ENCODE data around the gene CLCN2. TPM values are rescaled to one million over a fixed set of nuclear protein-coding genes. Genes with fewer than 3 reads are reported as not detected.

CLCN2 gene
- total RNA-seq, 1 experiment from 2014 or later: 3.3 TPM

GRCh38 chr3:184380627-184381260 lies 19.3 kb upstream of the CLCN2 start:
- no peak for DNase-seq (ENCODE audit: low spot score)

- DNase-seq (ENCODE audit: low spot score): no peak
Observed at GRCh38 chr3:184380185-184380626, 18.8 kb upstream of the CLCN2 start.

DNA sequence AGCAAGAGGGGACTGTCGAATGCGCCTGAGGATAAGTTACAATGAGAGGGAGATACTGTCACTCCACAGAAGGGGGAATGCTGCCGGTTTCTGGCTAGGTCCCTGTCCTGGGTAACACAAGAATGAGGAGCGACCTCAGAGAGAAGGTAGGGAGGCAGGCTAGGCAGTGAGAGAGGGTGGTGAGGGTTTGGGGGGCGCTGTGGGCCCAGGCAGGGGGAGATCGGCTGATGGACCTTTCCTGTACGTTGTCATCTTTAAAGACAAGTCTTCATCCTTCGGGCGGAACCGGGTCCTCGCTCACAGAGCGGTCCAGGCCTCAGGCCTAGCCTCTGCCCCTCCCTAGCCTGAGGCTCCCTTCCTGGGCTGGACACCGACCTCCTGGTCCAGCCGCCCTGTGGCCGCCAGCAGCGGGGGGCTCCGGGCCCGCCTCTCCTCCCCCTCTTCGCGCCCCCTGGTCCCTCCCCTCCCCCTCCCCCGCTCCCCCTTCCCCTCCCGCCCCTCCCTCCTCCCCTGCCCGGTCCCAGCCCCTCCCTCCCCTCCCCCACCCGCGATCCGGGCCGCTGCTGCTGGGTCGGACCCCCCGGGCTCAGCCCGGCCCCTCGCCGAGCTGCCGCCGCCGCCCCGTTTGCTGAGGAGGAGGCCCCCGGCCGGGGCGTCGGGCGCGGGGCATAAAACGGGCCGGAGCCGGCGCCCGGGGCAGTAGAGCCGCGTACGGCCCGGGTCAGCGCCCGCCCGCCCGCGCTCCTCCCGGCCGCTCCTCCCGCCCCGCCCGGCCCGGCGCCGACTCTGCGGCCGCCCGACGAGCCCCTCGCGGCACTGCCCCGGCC lies 18.2 kb upstream of the CLCN2 start, which contains the start of gene CHRD:
TSS of gene CHRD (plus strand) at position 697 of the 827 bp plus-strand sequence. CDS start 265 bp downstream, outside the sequence.
- DNase-seq (ENCODE audit: low spot score): no peak

- no peak for DNase-seq (ENCODE audit: low spot score)
Observed at GRCh38 chr3:184378651-184379357, 17.4 kb upstream of the CLCN2 start.

DNA sequence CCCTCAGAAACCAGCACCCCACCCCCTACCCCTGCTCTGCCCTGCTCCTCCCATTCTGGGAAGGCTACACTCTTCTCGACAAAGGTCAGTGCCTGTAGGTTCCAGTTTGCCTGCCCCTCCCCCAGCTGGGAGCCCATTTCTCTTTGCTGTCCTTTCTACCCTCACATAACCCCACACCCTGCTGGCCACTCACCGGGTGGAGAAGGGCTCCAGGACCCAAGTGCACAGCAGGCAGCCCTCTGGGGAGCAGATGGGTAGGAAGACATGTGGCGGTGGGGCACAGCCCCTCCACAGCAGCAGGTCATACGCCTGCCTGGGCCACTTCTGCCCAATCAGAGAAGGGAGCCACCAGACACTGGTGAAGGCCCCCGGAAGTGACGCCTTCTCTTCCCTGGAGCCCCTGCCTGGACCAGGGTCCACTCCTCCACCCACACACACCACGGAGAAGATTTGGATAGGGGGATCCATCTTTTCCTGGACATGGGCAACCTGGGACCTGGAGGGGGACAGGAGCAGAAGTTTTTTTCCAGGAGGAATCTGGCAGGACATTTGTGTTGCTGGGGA lies 16.6 kb upstream of the CLCN2 start, which contains the start of gene THPO:
TSS of gene THPO (minus strand) at position 326 of the 564 bp plus-strand sequence. CDS start 1,948 bp downstream, outside the sequence.
- no peak for DNase-seq (ENCODE audit: low spot score)

- DNase-seq (ENCODE audit: low spot score): no peak
Observed at GRCh38 chr3:184377374-184377773, 16.0 kb upstream of the CLCN2 start.

- no peak for DNase-seq (ENCODE audit: low spot score)
Observed at GRCh38 chr3:184375747-184376461, 14.5 kb upstream of the CLCN2 start.

GRCh38 chr3:184373422-184373821 lies 12.0 kb upstream of the CLCN2 start:
- no peak for DNase-seq (ENCODE audit: low spot score)

DNA sequence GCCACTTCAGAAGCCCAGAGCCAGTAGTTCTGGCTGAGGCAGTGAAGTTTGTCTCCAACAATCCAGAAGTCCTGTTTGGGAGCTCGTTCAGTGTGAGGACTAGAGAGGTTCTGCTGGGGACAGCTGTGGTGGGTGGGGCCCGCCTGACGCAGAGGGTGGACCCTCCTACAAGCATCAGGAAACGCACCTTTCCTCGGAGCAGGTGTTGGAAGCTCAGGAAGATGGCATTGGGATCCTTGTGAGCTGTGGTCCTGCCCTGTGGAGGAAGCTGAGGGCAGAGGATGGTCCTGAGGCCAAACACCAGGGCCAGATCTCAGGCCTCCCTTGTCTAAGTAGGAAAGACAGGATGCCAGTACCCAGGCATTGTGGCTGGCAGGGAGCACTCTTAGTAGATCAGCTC lies 11.5 kb upstream of the CLCN2 start:
- DNase-seq (ENCODE audit: low spot score): no peak

- no peak for DNase-seq (ENCODE audit: low spot score)
Observed at GRCh38 chr3:184372296-184372821, 11.0 kb upstream of the CLCN2 start.

- peak; percentile 92 for DNase-seq (ENCODE audit: low spot score)
Observed at GRCh38 chr3:184371570-184372018, 10.2 kb upstream of the CLCN2 start.

DNA sequence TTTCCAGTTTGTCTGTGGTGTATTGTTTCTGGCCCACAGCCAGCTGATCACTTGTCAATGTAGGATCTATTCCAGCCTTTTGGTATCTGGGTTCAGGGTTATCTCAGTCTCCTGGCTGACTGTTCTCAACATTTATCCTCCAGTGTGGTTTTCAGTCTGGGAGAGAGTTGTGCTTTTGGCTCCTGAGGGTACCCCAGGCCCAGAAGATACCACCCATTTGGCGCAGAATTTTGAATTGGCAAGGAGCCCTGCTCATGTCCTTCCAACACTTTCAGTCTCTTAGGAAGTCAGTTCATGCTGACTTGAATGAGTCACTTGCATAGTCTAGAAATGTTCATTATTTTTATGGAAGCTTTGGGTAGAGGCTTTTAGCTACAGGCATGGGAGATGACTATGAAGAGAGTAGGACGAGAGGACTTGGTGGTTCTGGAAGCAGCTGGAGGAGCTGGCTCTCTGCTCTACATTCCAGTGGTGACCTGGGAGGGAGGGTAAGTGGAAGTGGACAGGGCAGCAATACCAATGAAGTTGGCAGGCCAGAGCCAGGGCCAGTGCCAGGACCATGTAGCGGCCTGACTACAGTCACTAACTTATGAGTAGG lies 7.3 kb upstream of the CLCN2 start:
- no peak for DNase-seq (ENCODE audit: low spot score)

DNA sequence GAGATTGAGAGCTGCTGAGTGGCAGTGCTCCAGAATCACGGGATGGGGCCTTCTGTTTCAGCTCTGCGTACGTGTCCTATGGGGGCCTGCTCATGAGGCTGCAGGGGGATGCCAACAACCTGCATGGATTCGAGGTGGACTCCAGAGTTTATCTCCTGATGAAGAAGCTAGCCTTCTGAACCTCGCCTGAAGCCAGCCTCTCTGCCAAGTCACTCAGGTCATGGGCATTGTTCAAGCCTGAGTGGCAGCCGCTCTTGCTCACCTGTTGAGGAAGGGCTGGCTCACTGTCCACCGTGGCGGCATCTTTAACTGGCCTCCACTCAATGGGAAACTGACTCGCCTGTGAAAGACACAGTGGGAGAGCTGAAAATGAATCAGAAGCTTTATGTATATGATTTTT lies 6.7 kb upstream of the CLCN2 start:
- DNase-seq (ENCODE audit: low spot score): no peak

DNA sequence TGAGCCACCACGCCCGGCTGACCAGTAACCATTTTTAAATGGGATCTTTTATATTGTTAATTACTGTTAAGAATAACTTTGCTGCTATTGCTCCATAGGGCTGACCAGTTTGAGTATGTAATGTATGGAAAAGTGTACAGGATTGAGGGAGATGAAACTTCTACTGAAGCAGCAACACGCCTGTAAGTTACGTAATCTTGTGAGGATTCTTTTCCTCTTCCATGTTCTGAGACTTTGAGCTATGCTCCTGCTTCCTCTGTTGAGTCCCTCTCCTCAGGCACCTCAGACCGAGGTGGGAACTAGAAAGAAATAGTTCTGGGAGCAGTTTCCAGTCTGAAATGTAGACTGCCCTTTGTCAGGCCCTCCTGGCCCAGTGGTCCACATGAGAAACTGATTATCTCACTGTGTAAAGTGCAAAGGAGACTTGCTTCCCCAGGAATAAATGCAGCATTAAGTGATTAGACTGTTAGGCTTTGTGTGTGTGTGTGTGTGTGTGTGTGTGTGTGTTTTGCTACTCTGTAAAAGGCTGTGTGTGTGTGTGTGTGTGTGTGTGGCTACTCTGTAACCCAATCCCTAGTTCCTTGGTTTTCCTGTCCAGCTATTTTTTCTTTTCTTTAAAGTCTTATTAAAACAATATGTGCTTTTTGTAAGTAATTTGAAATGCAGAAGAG lies 5.3 kb upstream of the CLCN2 start:
- no peak for DNase-seq (ENCODE audit: low spot score)

DNA sequence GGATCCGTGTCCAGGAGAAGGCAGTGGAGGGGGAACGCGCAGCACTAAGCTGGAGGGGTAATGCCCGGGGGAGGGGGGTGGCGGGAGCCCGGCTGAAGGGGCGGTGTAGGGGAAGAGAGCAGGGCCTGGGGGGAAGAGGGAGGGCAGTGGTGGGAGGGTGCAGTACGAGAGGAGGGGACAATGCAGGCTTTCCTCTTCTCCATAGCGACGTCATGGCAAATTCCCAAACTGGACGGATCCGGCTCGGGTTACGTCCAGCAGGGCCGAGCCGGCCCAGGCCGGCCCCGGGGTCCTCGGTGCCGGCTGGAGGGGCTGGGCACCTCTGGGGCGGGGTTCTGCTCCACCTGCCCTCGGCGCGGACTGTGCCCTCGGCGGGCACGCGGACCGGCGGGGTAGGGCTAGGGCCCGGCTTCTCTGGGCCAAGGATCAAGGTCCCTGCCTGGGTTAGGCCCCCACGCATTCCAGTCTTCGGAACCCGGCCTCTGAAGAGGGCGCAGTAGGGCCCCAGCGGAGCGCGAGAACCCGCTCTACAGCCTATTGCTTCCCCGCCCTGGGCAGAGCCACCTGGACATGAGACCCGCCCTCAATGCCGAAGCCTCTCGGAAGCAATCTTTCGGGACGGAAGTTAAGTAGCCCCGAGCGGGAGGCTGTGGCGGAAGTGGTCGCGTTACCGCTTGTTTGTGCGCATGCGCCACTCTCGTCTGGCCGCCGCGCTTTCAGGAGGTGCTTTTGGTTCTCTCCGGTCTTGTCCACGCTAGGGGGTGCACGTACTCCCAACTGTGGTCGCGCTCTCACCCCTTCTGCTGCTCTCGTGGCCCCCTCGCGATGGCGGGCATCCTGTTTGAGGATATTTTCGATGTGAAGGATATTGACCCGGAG lies 1.5 kb upstream of the CLCN2 start:
- peak; percentile 99 for DNase-seq (ENCODE audit: low spot score)

DNA sequence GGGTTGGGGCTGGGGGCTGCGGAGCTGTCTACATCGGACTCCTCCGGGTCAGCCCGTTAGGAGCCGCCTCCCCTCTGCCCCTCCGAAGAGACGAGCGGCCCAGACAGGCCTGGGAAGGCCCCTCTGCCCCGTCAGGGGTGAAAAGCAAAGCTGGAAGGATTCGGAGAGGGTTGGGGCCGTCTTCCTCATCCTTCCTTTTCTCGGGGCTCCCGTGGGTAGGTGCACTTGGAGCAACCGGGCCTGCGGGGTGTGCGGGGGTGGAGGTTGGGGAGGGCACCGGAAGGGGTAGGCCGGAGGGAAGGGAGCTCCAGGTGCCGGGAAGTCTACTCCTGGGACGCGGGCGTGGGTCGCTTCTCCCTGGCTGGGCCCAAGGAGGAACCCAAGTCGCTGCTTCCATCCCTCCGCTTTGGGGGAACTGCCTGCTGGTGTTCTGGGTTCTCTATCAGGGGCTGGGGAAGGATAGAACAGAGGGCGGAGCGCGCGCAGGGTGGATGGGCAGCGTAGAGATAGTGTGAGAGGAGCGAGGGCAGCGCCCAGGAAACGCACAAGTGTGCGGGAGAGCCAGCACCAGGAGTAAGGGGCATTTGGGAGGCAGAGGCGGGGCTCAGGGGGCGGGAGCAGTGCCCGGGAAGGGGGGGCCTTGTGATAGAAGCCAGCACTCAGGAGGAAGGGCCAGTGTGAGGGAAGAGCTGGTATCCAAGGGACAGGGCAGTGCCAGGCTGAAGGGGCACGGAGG lies 695 bp upstream of the CLCN2 start:
- peak; percentile 81 for DNase-seq (ENCODE audit: low spot score)

- no peak for DNase-seq (ENCODE audit: low spot score)
Observed at GRCh38 chr3:184360929-184361531, 375 bp downstream of the CLCN2 start.

All from H4 (cell line).